ENCODE data around the gene PHOX2A.

- TF ChIP-seq CTCF (IDR thresholded peaks at IDR 0.05) (no peak), POLR2A (IDR thresholded peaks at IDR 0.05) (no peak)
These were observed 10.0 kb downstream of the PHOX2A start for GRCh38 chr11:72233773-72234513.

All from breast epithelium (tissue), 3 donors.